ENCODE data around the gene MALSU1. TPM values are rescaled to one million over a fixed set of nuclear protein-coding genes. Genes with fewer than 3 reads are reported as not detected.

MALSU1 gene
- total and polyA plus RNA-seq, 2 experiments from 2014 or later = 86.7 to 99.5 TPM

GRCh38 chr7:23261843-23262452, 37.2 kb upstream of the MALSU1 start:
- Histone ChIP-seq H3K4me1 (ENCODE audit: low read depth) (no peaks in the 10 kb centered on the region), H3K27ac (no peak overlapping the region), H3K27me3 (no peaks in the 10 kb centered on the region), H3K36me3 (no peaks in the 10 kb centered on the region), H3K9me3 (ENCODE audit: low read depth) (no peaks in the 10 kb centered on the region), H3K4me3 (no peak overlapping the region)
- TF ChIP-seq CTCF (IDR thresholded peaks at IDR 0.05; ENCODE audit: low read depth, low read length) = peak; percentile 95
- peak; percentile 70 to 78 for DNase-seq (ENCODE audit: low read depth in 1 of 2, low spot score in 1 of 2)

- Histone ChIP-seq H3K36me3 (no peaks in the 10 kb centered on the region), H3K4me1 (ENCODE audit: low read depth) (no peaks in the 10 kb centered on the region), H3K4me3 (no peak overlapping the region), H3K27ac (no peak overlapping the region), H3K27me3 (no peaks in the 10 kb centered on the region), H3K9me3 (ENCODE audit: low read depth) (no peaks in the 10 kb centered on the region)
- no peak for TF ChIP-seq CTCF (IDR thresholded peaks at IDR 0.05; ENCODE audit: low read depth, low read length)
- no peak for DNase-seq (ENCODE audit: low read depth in 1 of 2, low spot score in 1 of 2)
Observed at GRCh38 chr7:23264916-23265458, 34.2 kb upstream of the MALSU1 start.

- Histone ChIP-seq H3K27me3 (no peaks in the 10 kb centered on the region), H3K4me1 (ENCODE audit: low read depth) (no peaks in the 10 kb centered on the region), H3K9me3 (ENCODE audit: low read depth) (no peaks in the 10 kb centered on the region), H3K36me3 (no peaks in the 10 kb centered on the region), H3K27ac (no peak overlapping the region), H3K4me3 (no peak overlapping the region)
- TF ChIP-seq CTCF (IDR thresholded peaks at IDR 0.05; ENCODE audit: low read depth, low read length) = no peak
- no peak for DNase-seq (ENCODE audit: low read depth in 1 of 2, low spot score in 1 of 2)
Observed at GRCh38 chr7:23266918-23267317, 32.2 kb upstream of the MALSU1 start.

- no peak for TF ChIP-seq CTCF (IDR thresholded peaks at IDR 0.05; ENCODE audit: low read depth, low read length)
- no peaks in the 10 kb centered on the region for H3K27me3 ChIP-seq
- H3K4me1 ChIP-seq (ENCODE audit: low read depth) = no peaks in the 10 kb centered on the region
- no peak for DNase-seq (ENCODE audit: low read depth in 1 of 2, low spot score in 1 of 2)
- H3K36me3 ChIP-seq = no peaks in the 10 kb centered on the region
- H3K4me3 ChIP-seq = no peak overlapping the region
- no peak overlapping the region for H3K27ac ChIP-seq
- H3K9me3 ChIP-seq (ENCODE audit: low read depth) = no peaks in the 10 kb centered on the region
Observed at GRCh38 chr7:23267357-23267756, 31.8 kb upstream of the MALSU1 start.

GRCh38 chr7:23268167-23268566, 31.0 kb upstream of the MALSU1 start:
- H3K27me3 ChIP-seq = no peaks in the 10 kb centered on the region
- no peak overlapping the region for H3K27ac ChIP-seq
- no peaks in the 10 kb centered on the region for H3K9me3 ChIP-seq (ENCODE audit: low read depth)
- no peak for TF ChIP-seq CTCF (IDR thresholded peaks at IDR 0.05; ENCODE audit: low read depth, low read length)
- H3K36me3 ChIP-seq = no peaks in the 10 kb centered on the region
- H3K4me3 ChIP-seq = no peak overlapping the region
- DNase-seq (ENCODE audit: low read depth in 1 of 2, low spot score in 1 of 2) = no peak
- H3K4me1 ChIP-seq (ENCODE audit: low read depth) = no peaks in the 10 kb centered on the region
